ENCODE results near the gene CSNK1D.

DNA sequence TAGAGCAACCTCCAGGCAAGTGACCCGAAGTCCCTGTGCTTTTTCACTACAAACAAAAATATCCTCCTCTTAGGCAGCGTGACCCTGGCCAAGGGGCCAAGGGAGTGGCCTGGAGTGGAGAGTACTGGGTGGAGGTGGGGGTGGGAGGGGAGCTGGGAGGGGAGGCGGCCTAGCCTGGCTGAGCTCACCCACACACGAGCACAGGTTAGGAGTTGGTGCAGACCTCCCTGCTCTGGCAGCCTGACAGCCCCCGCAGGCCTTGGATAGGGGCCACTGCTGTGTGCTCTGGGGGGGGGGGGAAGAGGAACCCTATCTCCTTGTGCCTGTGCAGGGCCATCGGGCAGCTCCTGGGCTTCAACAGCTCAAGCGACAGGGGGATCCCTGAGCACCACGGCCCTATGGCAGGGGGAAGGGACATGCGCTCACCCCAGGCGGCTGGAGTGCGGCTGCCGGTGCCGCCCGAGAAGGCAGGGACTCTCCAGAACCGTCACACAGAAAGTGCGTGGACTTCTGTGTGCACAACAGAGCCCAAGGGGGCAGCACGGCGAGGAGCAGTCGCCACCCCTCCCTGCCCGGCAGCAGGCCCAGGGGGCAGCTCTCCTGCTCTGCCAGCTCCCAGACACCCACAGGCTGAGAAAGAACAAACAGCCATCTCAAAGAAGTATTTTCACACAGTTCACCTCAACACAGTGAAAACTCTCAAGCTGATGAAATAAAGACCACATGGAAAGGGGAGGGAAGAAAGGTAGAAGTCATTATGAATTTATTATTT, 31.4 kb downstream of the CSNK1D start:
- TF ChIP-seq GATA2 (IDR thresholded peaks at IDR 0.05; ENCODE audit: low read depth, low read length) (no peak), GATA3 (IDR thresholded peaks at IDR 0.05; ENCODE audit: low read depth, low read length) (no peak)

Data from SH-SY5Y (cell line).